Upper lobe of left lung (tissue), 4 donors: Measurements from ENCODE around the gene VPS18.

Source experiments
- POLR2A ChIP-seq, 4 donors: fragments of 450-650 bp; IDR thresholded peaks; one replicate each; pipeline ENCODE4 v1.5.1; 2016 to 2017; ENCODE audit warnings: antibody characterized with exemption in 4 of 4, mild to moderate bottlenecking in 2 of 4
- POLR2AphosphoS5 ChIP-seq, 2 donors: sonication (generic); formaldehyde crosslinking; IDR thresholded peaks; one replicate each; pipeline ENCODE4 v1.5.1; 2017; ENCODE audit warnings: antibody characterized with exemption in 2 of 2
- TF ChIP-seq, protein P1 (sequence below), 6 experiments: fragments of 450-650 bp in 4 of 6; fragments of 200-600 bp in 2 of 6; sonication (generic) in 2 of 6; IDR thresholded peaks; one replicate each; pipeline ENCODE4 v1.5.1; 2016 to 2019; ENCODE audit warnings: antibody characterized with exemption in 6 of 6

DNA sequence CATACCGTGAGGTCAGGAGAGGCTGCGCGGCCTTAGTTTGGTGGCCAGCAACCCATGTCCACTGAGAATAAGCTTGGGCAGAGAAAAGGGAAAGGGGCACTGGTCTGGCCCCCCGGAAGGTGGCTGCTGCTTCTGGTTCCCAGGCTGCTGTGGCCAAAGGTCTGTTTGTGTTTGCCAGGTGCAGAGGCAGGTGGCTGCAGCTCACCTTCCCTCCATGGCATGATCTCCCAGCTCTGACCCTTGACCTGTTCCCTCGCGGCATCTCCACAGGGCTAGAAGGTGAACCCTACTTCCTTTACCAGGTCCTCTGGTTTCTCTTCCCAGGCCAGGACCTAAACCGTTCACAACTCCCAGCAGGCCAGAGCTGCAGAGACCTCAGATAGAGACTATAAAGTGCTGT lies 13.8 kb downstream of the VPS18 start:
- TF ChIP-seq POLR2AphosphoS5 (IDR thresholded peaks at IDR 0.05) (no peak), POLR2A (IDR thresholded peaks at IDR 0.05) (no peak)
- TF ChIP-seq, protein P1, sequence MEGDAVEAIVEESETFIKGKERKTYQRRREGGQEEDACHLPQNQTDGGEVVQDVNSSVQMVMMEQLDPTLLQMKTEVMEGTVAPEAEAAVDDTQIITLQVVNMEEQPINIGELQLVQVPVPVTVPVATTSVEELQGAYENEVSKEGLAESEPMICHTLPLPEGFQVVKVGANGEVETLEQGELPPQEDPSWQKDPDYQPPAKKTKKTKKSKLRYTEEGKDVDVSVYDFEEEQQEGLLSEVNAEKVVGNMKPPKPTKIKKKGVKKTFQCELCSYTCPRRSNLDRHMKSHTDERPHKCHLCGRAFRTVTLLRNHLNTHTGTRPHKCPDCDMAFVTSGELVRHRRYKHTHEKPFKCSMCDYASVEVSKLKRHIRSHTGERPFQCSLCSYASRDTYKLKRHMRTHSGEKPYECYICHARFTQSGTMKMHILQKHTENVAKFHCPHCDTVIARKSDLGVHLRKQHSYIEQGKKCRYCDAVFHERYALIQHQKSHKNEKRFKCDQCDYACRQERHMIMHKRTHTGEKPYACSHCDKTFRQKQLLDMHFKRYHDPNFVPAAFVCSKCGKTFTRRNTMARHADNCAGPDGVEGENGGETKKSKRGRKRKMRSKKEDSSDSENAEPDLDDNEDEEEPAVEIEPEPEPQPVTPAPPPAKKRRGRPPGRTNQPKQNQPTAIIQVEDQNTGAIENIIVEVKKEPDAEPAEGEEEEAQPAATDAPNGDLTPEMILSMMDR (IDR thresholded peaks at IDR 0.05) = no peak
